GM23248 (cell line): ENCODE measurements around the gene NME4. TPM values are rescaled to one million over a fixed set of nuclear protein-coding genes. Genes with fewer than 3 reads are reported as not detected.
"Not testable (repeated sequence)": the region's sequence is repeated elsewhere in the genome, so short reads cannot be mapped to it uniquely, and the experiment has no call there.

Experiments
- DNase-seq: peaks from one replicate; pipeline ENCODE4 v3.0.0-alpha.2; 2015
- H2AFZ ChIP-seq: fragments of 200-600 bp; sonication (generic); 2 replicates; pipeline ENCODE4 v1.6.1; 2016; ENCODE audit warnings: antibody characterized with exemption
- H3F3A ChIP-seq: fragments of 200-600 bp; sonication (generic); 2 replicates; pipeline ENCODE4 v1.6.1; 2016; ENCODE audit warnings: mild to moderate bottlenecking, antibody characterized with exemption, mixed run types; ENCODE audit not compliant: insufficient read depth
- H3K27ac ChIP-seq: fragments of 200-600 bp; sonication (generic); 2 replicates; pipeline ENCODE4 v1.5.1; 2016; ENCODE audit warnings: mild to moderate bottlenecking
- H3K27me3 ChIP-seq: fragments of 200-600 bp; sonication (generic); replicated peaks from 2 replicates; pipeline ENCODE4 v1.6.1; 2016; ENCODE audit warnings: mild to moderate bottlenecking; ENCODE audit not compliant: insufficient read depth
- H3K36me3 ChIP-seq: fragments of 200-600 bp; sonication (generic); 2 replicates; pipeline ENCODE4 v1.6.1; 2016; ENCODE audit warnings: low read depth, mild to moderate bottlenecking
- H3K4me1 ChIP-seq: fragments of 200-600 bp; sonication (generic); 2 replicates; pipeline ENCODE4 v1.6.1; 2016; ENCODE audit warnings: mild to moderate bottlenecking; ENCODE audit not compliant: insufficient read depth
- H3K4me2 ChIP-seq: fragments of 200-600 bp; sonication (generic); one replicate; pipeline ENCODE4 v1.6.1; 2016; ENCODE audit warnings: mild to moderate bottlenecking; ENCODE audit not compliant: unreplicated experiment
- H3K4me3 ChIP-seq: fragments of 200-600 bp; sonication (generic); 2 replicates; pipeline ENCODE4 v1.5.1; 2016; ENCODE audit warnings: mild to moderate bottlenecking
- H3K79me2 ChIP-seq: fragments of 200-600 bp; sonication (generic); 2 replicates; pipeline ENCODE4 v1.6.1; 2016; ENCODE audit warnings: mild to moderate bottlenecking; ENCODE audit not compliant: insufficient read depth
- H3K9ac ChIP-seq: fragments of 200-600 bp; sonication (generic); 2 replicates; pipeline ENCODE4 v1.6.1; 2016; ENCODE audit warnings: mild to moderate bottlenecking
- H3K9me2 ChIP-seq: fragments of 200-600 bp; sonication (generic); 2 replicates; pipeline ENCODE4 v1.6.1; 2016; ENCODE audit warnings: mixed run types, mild to moderate bottlenecking, moderate library complexity; ENCODE audit not compliant: insufficient read depth
- H3K9me3 ChIP-seq: fragments of 200-600 bp; sonication (generic); one replicate; pipeline ENCODE4 v1.6.1; 2017; ENCODE audit warnings: low read depth
- H4K20me1 ChIP-seq: fragments of 200-600 bp; sonication (generic); 2 replicates; pipeline ENCODE4 v1.6.0; 2016; ENCODE audit not compliant: insufficient read depth
- EZH2 ChIP-seq: fragments of 200-600 bp; sonication (generic); IDR thresholded peaks from 2 replicates; pipeline ENCODE4 v1.6.1; 2018; ENCODE audit warnings: antibody characterized with exemption, mild to moderate bottlenecking; ENCODE audit not compliant: insufficient read depth, poor library complexity, severe bottlenecking
- EZH2phosphoT487 ChIP-seq: fragments of 200-600 bp; sonication (generic); IDR thresholded peaks from 2 replicates; pipeline ENCODE4 v1.6.1; 2018; ENCODE audit warnings: antibody characterized with exemption, moderate library complexity, mild to moderate bottlenecking, low read depth; ENCODE audit not compliant: insufficient read depth
- WGBS, 2 experiments: methylation state at CpG; one replicate each; pipeline ENCODE4 v1.1.6; 2015 to 2017; ENCODE audit warnings: low lambda C conversion rate in 2 of 2, low coverage in 1 of 2; ENCODE audit errors: missing lambda C conversion rate in 2 of 2; 5-methylcytosine and 5-hydroxymethylcytosine counted together
- in situ Hi-C: fragments of 300-500 bp; cut with MboI; formaldehyde crosslinking; loops from 2 replicates; pipeline ENCODE4 v1.15.0; 2020
- polyA plus RNA-seq: library from polyadenylated mRNA; unstranded; fragments of >200 nt; fragmentation: Nextera tagmentation; extraction: Ambion mirVana; gene quantifications from 2 replicates; pipeline ENCODE4 v1.2.1, GENCODE V29; 2016
- total RNA-seq: library from RNA; depleted of rRNA; stranded (reverse); fragments of >200 nt; shearing (Covaris generic); gene quantifications from 2 replicates; pipeline ENCODE4 v1.2.3, GENCODE V29; 2014; rRNA removed

NME4 gene
- total RNA-seq (128 and 175 TPM in 2 replicates), polyA plus RNA-seq (283 and 293 TPM in 2 replicates)

- peak within 1 kb of the TSS; percentile 89 for H2AFZ ChIP-seq
- peak within 1 kb of the TSS; percentile 90 for H3K4me2 ChIP-seq
- H4K20me1 ChIP-seq, result no peaks in the 10 kb centered on the region
- peak within 1 kb of the TSS; percentile 77 for H3K4me3 ChIP-seq
- peaks cover 19% of the 10 kb centered on the region for H3K79me2 ChIP-seq
- WGBS, 2 experiments, result 1% methylated on average over 27 to 45 of the region's 75 CpGs
- H3K9me2 ChIP-seq, result no peaks in the 10 kb centered on the region
- peak; percentile 77 for DNase-seq
- H3F3A ChIP-seq, result peaks cover 14% of the 10 kb centered on the region
- peak within 1 kb of the TSS; percentile 83 for H3K27ac ChIP-seq
- TF ChIP-seq EZH2phosphoT487 (no peak), EZH2 (no peak)
- no peaks in the 10 kb centered on the region for H3K27me3 ChIP-seq
- H3K4me1 ChIP-seq, result peaks cover 9% of the 10 kb centered on the region; the same call in 1 of the 2 replicates
- H3K9ac ChIP-seq, result peak within 1 kb of the TSS; percentile 84
- H3K36me3 ChIP-seq, result no peaks in the 10 kb centered on the region
- in situ Hi-C loops, result no loop called here
- no peaks in the 10 kb centered on the region for H3K9me3 ChIP-seq
These were observed at the start of gene NME4 for GRCh38 chr16:397135-397661. Gene NME4 (plus strand): TSS chr16:397199. CDS start chr16:397223, 24 bp downstream.

- no peak for DNase-seq
- Histone ChIP-seq H3K9me3 (no peaks in the 10 kb centered on the region), H3K4me3 (no peak overlapping the region), H3K36me3 (no peaks in the 10 kb centered on the region; the same call in none of the 2 replicates), H3F3A (no peaks in the 10 kb centered on the region), H3K9ac (no peak overlapping the region), H3K4me1 (peaks cover 8% of the 10 kb centered on the region), H3K27ac (no peak overlapping the region), H3K27me3 (no peaks in the 10 kb centered on the region), H2AFZ (no peak overlapping the region), H3K9me2 (no peaks in the 10 kb centered on the region), H4K20me1 (peaks cover 2% of the 10 kb centered on the region; the same call in 1 of the 2 replicates), H3K4me2 (no peak overlapping the region), H3K79me2 (peaks cover 96% of the 10 kb centered on the region)
- WGBS, 2 experiments, result 97 to 98% methylated on average over 6 of the region's 6 CpGs
- TF ChIP-seq EZH2 (no peak), EZH2phosphoT487 (no peak)
- in situ Hi-C loops, result no loop called here
These were observed 49.8 kb upstream of the NME4 start for GRCh38 chr16:347203-347602.

GRCh38 chr16:348495-348894 lies 48.5 kb upstream of the NME4 start:
- H3K4me3 ChIP-seq, H3K9ac ChIP-seq, H3K4me1 ChIP-seq, H3K9me3 ChIP-seq, H3K27me3 ChIP-seq, in situ Hi-C loops, DNase-seq, H3K4me2 ChIP-seq, H3K27ac ChIP-seq, H3F3A ChIP-seq, H4K20me1 ChIP-seq, H3K36me3 ChIP-seq, H2AFZ ChIP-seq, H3K9me2 ChIP-seq: not testable (repeated sequence)
- WGBS, 2 experiments, result 90% methylated on average over 7 to 10 of the region's 10 CpGs
- H3K79me2 ChIP-seq, result peaks cover 83% of the 10 kb centered on the region

- no peak overlapping the region for H2AFZ ChIP-seq
- in situ Hi-C loops, result no loop called here
- WGBS, 2 experiments, result 94 to 95% methylated on average over 7 of the region's 7 CpGs
These were observed 47.8 kb upstream of the NME4 start for GRCh38 chr16:349211-349610.

GRCh38 chr16:350203-350602 lies 46.8 kb upstream of the NME4 start:
- in situ Hi-C loops, result no loop called here

More at GRCh38 chr16:349211-349610, 47.8 kb upstream of the NME4 start:
- no peaks in the 10 kb centered on the region for H3K9me2 ChIP-seq
- peaks cover 8% of the 10 kb centered on the region for H3K4me1 ChIP-seq
- H3F3A ChIP-seq, result no peaks in the 10 kb centered on the region
- H4K20me1 ChIP-seq, result peaks cover 2% of the 10 kb centered on the region; the same call in 1 of the 2 replicates
- H3K4me3 ChIP-seq, result no peak overlapping the region
- H3K9me3 ChIP-seq, result no peaks in the 10 kb centered on the region
- H3K36me3 ChIP-seq, result no peaks in the 10 kb centered on the region; the same call in none of the 2 replicates
- TF ChIP-seq EZH2phosphoT487, result no peak
- no peak for TF ChIP-seq EZH2
- no peak overlapping the region for H3K27ac ChIP-seq
- H3K27me3 ChIP-seq, result no peaks in the 10 kb centered on the region
- no peak for DNase-seq
- no peak overlapping the region for H3K9ac ChIP-seq
- peaks cover 76% of the 10 kb centered on the region for H3K79me2 ChIP-seq
- no peak overlapping the region for H3K4me2 ChIP-seq

More at GRCh38 chr16:350203-350602, 46.8 kb upstream of the NME4 start:
- DNase-seq, result no peak
- Histone ChIP-seq H3K27ac (no peak overlapping the region), H2AFZ (no peak overlapping the region), H3K36me3 (no peaks in the 10 kb centered on the region; the same call in 1 of the 2 replicates), H3K27me3 (no peaks in the 10 kb centered on the region), H3K9ac (no peak overlapping the region), H3K9me2 (no peaks in the 10 kb centered on the region), H3K4me3 (no peak overlapping the region), H3K9me3 (no peaks in the 10 kb centered on the region), H3K4me2 (no peak overlapping the region), H3K79me2 (peaks cover 66% of the 10 kb centered on the region), H3F3A (no peaks in the 10 kb centered on the region), H4K20me1 (peaks cover 2% of the 10 kb centered on the region; the same call in 1 of the 2 replicates), H3K4me1 (peaks cover 8% of the 10 kb centered on the region)
- 78 to 80% methylated on average over 8 of the region's 8 CpGs for WGBS, 2 experiments
- TF ChIP-seq EZH2 (no peak), EZH2phosphoT487 (no peak)
